Endothelial cell (in vitro differentiated cells): ENCODE results near the gene MTREX. TPM values are rescaled to one million over a fixed set of nuclear protein-coding genes. Genes with fewer than 3 reads are reported as not detected.

ENCODE experiments used
- DNase-seq: peaks from one replicate; pipeline ENCODE4 v3.0.0; 2021; ENCODE audit warnings: low spot score
- H3K27ac Mint-ChIP-seq: one replicate; pipeline ENCODE4 v1.8.0; 2021; ENCODE audit warnings: mixed read lengths, inconsistent platforms; ENCODE audit not compliant: unreplicated experiment
- H3K27me3 Mint-ChIP-seq: one replicate; pipeline ENCODE4 v1.8.0; 2021; ENCODE audit warnings: mild to moderate bottlenecking, moderate library complexity, mixed read lengths, inconsistent platforms; ENCODE audit not compliant: unreplicated experiment
- H3K36me3 Mint-ChIP-seq: one replicate; pipeline ENCODE4 v1.8.0; 2021; ENCODE audit warnings: mild to moderate bottlenecking, low read depth, mixed read lengths, inconsistent platforms; ENCODE audit not compliant: unreplicated experiment
- H3K4me1 Mint-ChIP-seq: one replicate; pipeline ENCODE4 v1.8.0; 2021; ENCODE audit warnings: mild to moderate bottlenecking, mixed read lengths, inconsistent platforms; ENCODE audit not compliant: unreplicated experiment
- H3K4me3 Mint-ChIP-seq: one replicate; pipeline ENCODE4 v1.8.0; 2021; ENCODE audit warnings: mild to moderate bottlenecking, mixed read lengths, inconsistent platforms; ENCODE audit not compliant: unreplicated experiment
- H3K9me3 Mint-ChIP-seq: one replicate; pipeline ENCODE4 v1.8.0; 2021; ENCODE audit warnings: mixed read lengths, inconsistent platforms; ENCODE audit not compliant: unreplicated experiment
- total RNA-seq: library from RNA; stranded (reverse); fragmentation: NEBNext Ultra II Directional; extraction: Animal tissue kit (Norgen Biotek cat#: 25700); gene quantifications from one replicate; pipeline ENCODE4 v1.2.1, GENCODE V29; 2021; ENCODE audit not compliant: unreplicated experiment
- TF ChIP-seq, protein P1 (sequence below): fragments of 200-600 bp; sonication (generic); IDR thresholded peaks from one replicate; pipeline ENCODE4 v1.5.0; 2021; ENCODE audit warnings: antibody characterized with exemption; ENCODE audit not compliant: unreplicated experiment

Gene MTREX
- total RNA-seq, 1 donor from 2014 or later, result 54.4 TPM

DNA sequence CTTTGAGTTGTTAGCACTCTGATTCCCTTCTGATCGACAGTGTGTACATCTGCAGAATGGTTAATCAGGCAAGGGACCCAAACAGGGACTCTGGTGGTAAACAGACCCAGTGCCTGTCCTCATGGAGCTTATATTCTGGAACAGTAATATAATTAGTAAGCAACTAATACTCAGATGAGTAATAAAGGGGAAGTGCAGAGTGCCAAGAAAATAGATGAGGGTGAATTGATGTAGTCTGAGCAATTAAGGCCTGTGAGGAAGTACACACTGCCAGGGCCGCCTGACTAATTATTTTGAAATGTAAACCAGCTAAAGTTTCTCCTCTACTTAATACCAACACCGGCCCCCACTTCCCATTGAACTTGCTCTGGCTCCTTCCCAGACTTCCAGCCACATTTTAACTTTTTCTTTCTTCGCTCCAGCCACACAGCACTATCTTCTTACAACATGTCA is 4.5 kb upstream of the MTREX start:
- no peaks in the 10 kb centered on the region for H3K9me3 Mint-ChIP-seq
- no peaks in the 10 kb centered on the region for H3K27me3 Mint-ChIP-seq
- TF ChIP-seq, protein P1, sequence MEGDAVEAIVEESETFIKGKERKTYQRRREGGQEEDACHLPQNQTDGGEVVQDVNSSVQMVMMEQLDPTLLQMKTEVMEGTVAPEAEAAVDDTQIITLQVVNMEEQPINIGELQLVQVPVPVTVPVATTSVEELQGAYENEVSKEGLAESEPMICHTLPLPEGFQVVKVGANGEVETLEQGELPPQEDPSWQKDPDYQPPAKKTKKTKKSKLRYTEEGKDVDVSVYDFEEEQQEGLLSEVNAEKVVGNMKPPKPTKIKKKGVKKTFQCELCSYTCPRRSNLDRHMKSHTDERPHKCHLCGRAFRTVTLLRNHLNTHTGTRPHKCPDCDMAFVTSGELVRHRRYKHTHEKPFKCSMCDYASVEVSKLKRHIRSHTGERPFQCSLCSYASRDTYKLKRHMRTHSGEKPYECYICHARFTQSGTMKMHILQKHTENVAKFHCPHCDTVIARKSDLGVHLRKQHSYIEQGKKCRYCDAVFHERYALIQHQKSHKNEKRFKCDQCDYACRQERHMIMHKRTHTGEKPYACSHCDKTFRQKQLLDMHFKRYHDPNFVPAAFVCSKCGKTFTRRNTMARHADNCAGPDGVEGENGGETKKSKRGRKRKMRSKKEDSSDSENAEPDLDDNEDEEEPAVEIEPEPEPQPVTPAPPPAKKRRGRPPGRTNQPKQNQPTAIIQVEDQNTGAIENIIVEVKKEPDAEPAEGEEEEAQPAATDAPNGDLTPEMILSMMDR, result no peak
- H3K4me3 Mint-ChIP-seq, result no peak overlapping the region
- no peak overlapping the region for H3K27ac Mint-ChIP-seq
- peaks cover 9% of the 10 kb centered on the region for H3K36me3 Mint-ChIP-seq
- H3K4me1 Mint-ChIP-seq, result no peaks in the 10 kb centered on the region
- DNase-seq, result no peak

DNA sequence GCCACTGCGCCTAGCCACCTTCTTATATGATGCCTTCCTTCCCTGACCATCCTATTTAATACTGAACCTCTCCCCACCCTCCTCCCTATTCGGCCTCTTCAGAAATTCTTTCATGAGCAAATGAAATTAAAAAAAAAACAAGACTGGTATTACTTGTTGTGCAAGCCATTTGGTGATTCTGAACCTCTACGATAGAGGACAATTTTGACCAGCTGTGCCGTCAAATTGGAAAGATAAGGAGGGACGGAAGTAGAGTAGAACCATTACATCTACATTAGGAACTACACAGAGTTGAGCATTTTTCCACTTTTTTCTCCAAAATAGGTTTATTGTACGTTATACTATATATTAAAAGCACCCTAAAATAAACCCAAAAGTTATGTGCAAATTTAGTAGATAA is 3.2 kb upstream of the MTREX start:
- Mint-ChIP-seq H3K27ac (no peak overlapping the region), H3K9me3 (no peaks in the 10 kb centered on the region), H3K36me3 (peaks cover 9% of the 10 kb centered on the region), H3K4me1 (no peaks in the 10 kb centered on the region), H3K27me3 (no peaks in the 10 kb centered on the region), H3K4me3 (no peak overlapping the region)
- TF ChIP-seq, protein P1, result no peak
- DNase-seq, result no peak

DNA sequence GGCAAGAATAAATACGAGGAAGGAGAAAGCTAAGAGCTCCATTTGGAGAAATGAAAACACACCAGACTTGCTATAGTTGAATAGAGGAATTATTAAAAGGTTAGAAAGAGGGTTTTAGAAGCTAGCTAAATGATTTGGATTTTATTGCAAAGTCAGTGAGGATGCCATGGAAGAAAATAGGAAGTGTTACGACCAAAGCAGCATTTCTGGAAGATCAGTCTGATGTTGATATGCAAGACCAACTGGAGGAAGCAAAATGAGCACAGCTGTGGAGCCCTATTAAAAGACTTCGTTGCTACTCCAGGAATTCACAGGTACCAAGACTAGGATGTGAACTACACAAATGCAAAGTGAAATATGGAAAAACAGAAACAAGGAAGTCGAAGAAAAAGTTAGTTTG is 2.4 kb upstream of the MTREX start:
- TF ChIP-seq, protein P1, result no peak
- H3K36me3 Mint-ChIP-seq, result peaks cover 9% of the 10 kb centered on the region
- DNase-seq, result no peak
- H3K9me3 Mint-ChIP-seq, result no peaks in the 10 kb centered on the region
- no peak overlapping the region for H3K4me3 Mint-ChIP-seq
- H3K4me1 Mint-ChIP-seq, result no peaks in the 10 kb centered on the region
- H3K27me3 Mint-ChIP-seq, result no peaks in the 10 kb centered on the region
- H3K27ac Mint-ChIP-seq, result no peak overlapping the region

DNA sequence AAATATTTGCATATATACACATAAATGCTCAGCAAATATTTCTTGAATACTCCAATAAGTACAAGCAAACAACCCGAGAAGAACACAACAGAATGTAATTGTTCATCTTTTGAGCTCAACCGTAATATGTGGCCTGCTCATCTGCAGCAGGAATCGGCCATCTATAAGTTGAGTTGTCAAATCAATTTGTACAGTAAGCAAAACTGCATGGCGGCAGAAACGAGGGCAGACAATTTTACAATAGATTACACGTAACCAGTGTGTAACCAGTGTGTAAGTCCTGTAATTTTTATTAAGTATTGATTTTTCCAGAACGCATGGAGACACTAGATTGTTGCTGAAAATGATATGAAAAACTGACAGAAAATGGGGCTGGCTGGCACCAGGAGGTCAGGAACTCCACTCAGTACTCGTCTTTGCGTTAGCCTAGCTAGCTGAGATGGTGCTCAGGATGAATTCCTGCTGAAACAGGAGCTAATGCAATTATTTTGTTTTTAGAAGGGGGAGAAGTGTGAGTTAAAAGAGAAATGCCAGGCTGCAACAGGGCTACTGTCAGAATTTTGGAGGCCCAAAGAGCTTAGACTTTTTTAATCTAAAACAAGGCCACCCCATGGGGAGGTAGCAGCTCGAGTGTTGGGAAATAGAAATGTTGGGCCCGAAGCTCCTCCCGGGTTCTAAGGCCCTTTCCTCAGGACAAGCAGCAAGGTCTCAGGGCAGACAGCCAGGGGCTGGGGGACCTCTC is 977 bp upstream of the MTREX start:
- no peak overlapping the region for H3K27ac Mint-ChIP-seq
- DNase-seq, result no peak
- TF ChIP-seq, protein P1, result no peak
- H3K36me3 Mint-ChIP-seq, result peaks cover 4% of the 10 kb centered on the region
- H3K4me1 Mint-ChIP-seq, result no peaks in the 10 kb centered on the region
- H3K27me3 Mint-ChIP-seq, result no peaks in the 10 kb centered on the region
- H3K4me3 Mint-ChIP-seq, result no peak overlapping the region
- no peaks in the 10 kb centered on the region for H3K9me3 Mint-ChIP-seq

DNA sequence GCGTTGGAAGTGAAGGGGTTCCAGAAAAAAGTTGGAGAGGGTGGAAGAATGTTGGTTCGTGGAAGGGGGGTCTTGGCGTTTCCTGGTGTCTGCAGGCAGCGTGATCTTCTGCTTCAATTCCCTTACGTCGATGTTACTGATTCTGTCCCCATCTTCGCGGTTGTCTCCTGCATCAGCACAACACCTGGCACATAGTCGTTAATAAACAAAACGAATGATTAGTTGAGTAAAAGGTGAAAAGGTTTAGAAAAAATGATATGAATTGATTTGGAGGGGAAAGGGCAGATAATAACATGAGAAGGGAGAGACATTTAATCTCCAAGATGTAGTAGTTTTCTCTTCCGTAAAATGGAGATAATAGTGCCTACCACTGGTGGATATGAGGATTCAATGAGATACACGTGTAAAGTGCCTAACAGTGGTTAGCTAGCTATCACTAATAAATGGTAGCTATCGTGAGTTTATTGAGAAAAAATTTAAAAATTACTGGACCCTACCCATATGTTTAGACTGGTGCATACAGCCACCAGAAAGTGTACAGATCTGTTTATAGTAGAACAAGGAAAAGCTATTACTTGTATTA is 556 bp downstream of the MTREX start:
- Mint-ChIP-seq H3K27me3 (no peaks in the 10 kb centered on the region), H3K4me1 (no peaks in the 10 kb centered on the region), H3K27ac (no peak overlapping the region), H3K4me3 (no peak overlapping the region), H3K9me3 (no peaks in the 10 kb centered on the region), H3K36me3 (no peaks in the 10 kb centered on the region)
- DNase-seq, result peak; percentile 3
- TF ChIP-seq, protein P1, result no peak
